HG03108 (cell line): ENCODE measurements around the gene EDN1.

Experiments
- ATAC-seq: cut with Tn5 transposase; IDR thresholded peaks from one replicate; pipeline ENCODE4 v1.9.1; 2021; ENCODE audit warnings: moderate library complexity; ENCODE audit not compliant: unreplicated experiment

The EDN1 gene

DNA sequence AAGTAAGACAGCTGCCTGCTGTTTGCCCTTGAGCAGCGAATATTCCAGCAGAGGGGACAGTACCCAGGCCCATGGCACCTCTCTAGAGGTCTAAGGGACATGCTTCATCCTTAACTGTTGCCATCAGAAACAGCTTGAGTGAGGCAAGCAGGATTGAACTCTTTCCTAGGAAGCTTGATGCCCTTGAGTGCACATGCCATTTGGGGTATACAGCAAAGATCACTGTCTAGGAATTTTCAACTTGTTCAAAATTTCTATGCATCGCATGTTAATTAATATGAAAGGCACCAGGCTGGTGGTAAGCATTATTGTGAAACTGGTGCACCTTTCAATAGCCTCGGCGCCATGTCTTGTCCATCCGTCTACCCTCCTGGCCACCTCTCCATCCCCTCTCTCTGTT is 54.1 kb downstream of the EDN1 start:
- no peak for ATAC-seq

- ATAC-seq, result no peak
Observed at GRCh38 chr6:12344961-12345693, 55.0 kb downstream of the EDN1 start.

- no peak for ATAC-seq
Observed at GRCh38 chr6:12345694-12346058, 55.5 kb downstream of the EDN1 start.
